MG63 (cell line): ENCODE results near the gene TRIM32. TPM values are rescaled to one million over a fixed set of nuclear protein-coding genes. Genes with fewer than 3 reads are reported as not detected.
A peak's percentile ranks its signal among the peaks of the same experiment; 100 is the strongest.

Source experiments
- DNase-seq: peaks from one replicate; pipeline ENCODE4 v3.0.0-alpha.2; 2020
- H3K27me3 ChIP-seq: fragments of 250-450 bp; sonication (Bioruptor Pico); 2 replicates; pipeline ENCODE4 v1.5.1; 2020; ENCODE audit warnings: mild to moderate bottlenecking, moderate library complexity
- H3K36me3 ChIP-seq: fragments of 250-450 bp; sonication (Bioruptor Pico); 2 replicates; pipeline ENCODE4 v1.5.1; 2020; ENCODE audit warnings: mild to moderate bottlenecking, moderate library complexity
- H3K4me3 ChIP-seq: fragments of 250-450 bp; sonication (Bioruptor Pico); 2 replicates; pipeline ENCODE4 v1.5.1; 2020; ENCODE audit warnings: mild to moderate bottlenecking, moderate library complexity
- H3K9me3 ChIP-seq: fragments of 250-450 bp; sonication (Bioruptor Pico); 2 replicates; pipeline ENCODE4 v1.5.1; 2020; ENCODE audit warnings: mild to moderate bottlenecking, moderate library complexity
- total RNA-seq: library from RNA; depleted of rRNA; stranded (reverse); fragments of >200 nt; shearing (Covaris generic); gene quantifications from 2 replicates; pipeline ENCODE4 v1.2.3, GENCODE V29; 2014; ENCODE audit warnings: low replicate concordance; rRNA removed

The TRIM32 gene
- 14.2 and 25.1 TPM in 2 replicates for total RNA-seq

- peak; percentile 94 for DNase-seq
Observed at GRCh38 chr9:116687074-116687753, at the start of gene TRIM32. Gene TRIM32, plus strand, starts transcription at chr9:116687305. Its CDS starts 10,438 bp downstream, at chr9:116697743.

GRCh38 chr9:116639251-116639741 lies 47.8 kb upstream of the TRIM32 start:
- no peak for DNase-seq
- Histone ChIP-seq H3K4me3 (no peak overlapping the region), H3K27me3 (no peaks in the 10 kb centered on the region), H3K36me3 (no peaks in the 10 kb centered on the region), H3K9me3 (no peaks in the 10 kb centered on the region)

More at GRCh38 chr9:116687074-116687753, at the start of gene TRIM32:
- Histone ChIP-seq H3K9me3 (no peaks in the 10 kb centered on the region), H3K4me3 (peak within 1 kb of the TSS; percentile 80), H3K27me3 (no peaks in the 10 kb centered on the region), H3K36me3 (peaks cover 7% of the 10 kb centered on the region)

- H3K4me3 ChIP-seq: no peak overlapping the region
- H3K36me3 ChIP-seq: no peaks in the 10 kb centered on the region
- no peak for DNase-seq
- no peaks in the 10 kb centered on the region for H3K27me3 ChIP-seq
- no peaks in the 10 kb centered on the region for H3K9me3 ChIP-seq
Observed at GRCh38 chr9:116641292-116642059, 45.6 kb upstream of the TRIM32 start.

GRCh38 chr9:116643691-116644090 lies 43.4 kb upstream of the TRIM32 start:
- no peaks in the 10 kb centered on the region for H3K36me3 ChIP-seq
- DNase-seq: no peak
- no peaks in the 10 kb centered on the region for H3K27me3 ChIP-seq
- H3K9me3 ChIP-seq: no peaks in the 10 kb centered on the region
- no peak overlapping the region for H3K4me3 ChIP-seq

- H3K36me3 ChIP-seq: no peaks in the 10 kb centered on the region
- no peaks in the 10 kb centered on the region for H3K27me3 ChIP-seq
- H3K4me3 ChIP-seq: no peak overlapping the region
- DNase-seq: no peak
- H3K9me3 ChIP-seq: no peaks in the 10 kb centered on the region
Observed at GRCh38 chr9:116644091-116644688, 42.9 kb upstream of the TRIM32 start.

GRCh38 chr9:116646661-116647514 lies 40.2 kb upstream of the TRIM32 start:
- Histone ChIP-seq H3K36me3 (no peaks in the 10 kb centered on the region), H3K4me3 (no peak overlapping the region), H3K27me3 (no peaks in the 10 kb centered on the region), H3K9me3 (no peaks in the 10 kb centered on the region)
- DNase-seq: no peak

GRCh38 chr9:116647515-116647809 lies 39.6 kb upstream of the TRIM32 start:
- H3K27me3 ChIP-seq: no peaks in the 10 kb centered on the region
- DNase-seq: no peak
- no peak overlapping the region for H3K4me3 ChIP-seq
- H3K9me3 ChIP-seq: no peaks in the 10 kb centered on the region
- H3K36me3 ChIP-seq: no peaks in the 10 kb centered on the region

GRCh38 chr9:116653348-116654058 lies 33.6 kb upstream of the TRIM32 start:
- Histone ChIP-seq H3K9me3 (no peaks in the 10 kb centered on the region), H3K27me3 (no peaks in the 10 kb centered on the region), H3K4me3 (no peak overlapping the region), H3K36me3 (no peaks in the 10 kb centered on the region)
- DNase-seq: no peak

- Histone ChIP-seq H3K9me3 (no peaks in the 10 kb centered on the region), H3K27me3 (no peaks in the 10 kb centered on the region), H3K36me3 (no peaks in the 10 kb centered on the region), H3K4me3 (no peak overlapping the region)
- DNase-seq: no peak
Observed at GRCh38 chr9:116654059-116654355, 33.1 kb upstream of the TRIM32 start.

GRCh38 chr9:116656501-116656971 lies 30.6 kb upstream of the TRIM32 start:
- H3K9me3 ChIP-seq: no peaks in the 10 kb centered on the region
- H3K36me3 ChIP-seq: no peaks in the 10 kb centered on the region
- no peaks in the 10 kb centered on the region for H3K27me3 ChIP-seq
- DNase-seq: peak; percentile 39
- no peak overlapping the region for H3K4me3 ChIP-seq

GRCh38 chr9:116656977-116657376 lies 30.1 kb upstream of the TRIM32 start:
- no peaks in the 10 kb centered on the region for H3K9me3 ChIP-seq
- H3K36me3 ChIP-seq: no peaks in the 10 kb centered on the region
- no peaks in the 10 kb centered on the region for H3K27me3 ChIP-seq
- DNase-seq: no peak
- H3K4me3 ChIP-seq: no peak overlapping the region

- Histone ChIP-seq H3K27me3 (no peaks in the 10 kb centered on the region), H3K4me3 (no peak overlapping the region), H3K9me3 (no peaks in the 10 kb centered on the region), H3K36me3 (no peaks in the 10 kb centered on the region)
- no peak for DNase-seq
Observed at GRCh38 chr9:116658265-116658664, 28.8 kb upstream of the TRIM32 start.

GRCh38 chr9:116661037-116661954 lies 25.8 kb upstream of the TRIM32 start:
- no peaks in the 10 kb centered on the region for H3K27me3 ChIP-seq
- H3K36me3 ChIP-seq: no peaks in the 10 kb centered on the region
- DNase-seq: peak; percentile 16
- no peaks in the 10 kb centered on the region for H3K9me3 ChIP-seq
- no peak overlapping the region for H3K4me3 ChIP-seq

- Histone ChIP-seq H3K9me3 (no peaks in the 10 kb centered on the region), H3K4me3 (no peak overlapping the region), H3K27me3 (no peaks in the 10 kb centered on the region), H3K36me3 (no peaks in the 10 kb centered on the region)
- DNase-seq: no peak
Observed at GRCh38 chr9:116662646-116663310, 24.3 kb upstream of the TRIM32 start.

- no peaks in the 10 kb centered on the region for H3K9me3 ChIP-seq
- no peaks in the 10 kb centered on the region for H3K36me3 ChIP-seq
- H3K4me3 ChIP-seq: no peak overlapping the region
- no peak for DNase-seq
- no peaks in the 10 kb centered on the region for H3K27me3 ChIP-seq
Observed at GRCh38 chr9:116663581-116663980, 23.5 kb upstream of the TRIM32 start.
